GM21737 (cell line): ENCODE results near the gene CD69.
"Not testable (repeated sequence)": the region's sequence is repeated elsewhere in the genome, so short reads cannot be mapped to it uniquely, and the experiment has no call there.

Experiments used
- ATAC-seq: cut with Tn5 transposase; IDR thresholded peaks from one replicate; pipeline ENCODE4 v1.9.1; 2021; ENCODE audit warnings: mild to moderate bottlenecking, moderate library complexity; ENCODE audit not compliant: unreplicated experiment

Gene CD69

DNA sequence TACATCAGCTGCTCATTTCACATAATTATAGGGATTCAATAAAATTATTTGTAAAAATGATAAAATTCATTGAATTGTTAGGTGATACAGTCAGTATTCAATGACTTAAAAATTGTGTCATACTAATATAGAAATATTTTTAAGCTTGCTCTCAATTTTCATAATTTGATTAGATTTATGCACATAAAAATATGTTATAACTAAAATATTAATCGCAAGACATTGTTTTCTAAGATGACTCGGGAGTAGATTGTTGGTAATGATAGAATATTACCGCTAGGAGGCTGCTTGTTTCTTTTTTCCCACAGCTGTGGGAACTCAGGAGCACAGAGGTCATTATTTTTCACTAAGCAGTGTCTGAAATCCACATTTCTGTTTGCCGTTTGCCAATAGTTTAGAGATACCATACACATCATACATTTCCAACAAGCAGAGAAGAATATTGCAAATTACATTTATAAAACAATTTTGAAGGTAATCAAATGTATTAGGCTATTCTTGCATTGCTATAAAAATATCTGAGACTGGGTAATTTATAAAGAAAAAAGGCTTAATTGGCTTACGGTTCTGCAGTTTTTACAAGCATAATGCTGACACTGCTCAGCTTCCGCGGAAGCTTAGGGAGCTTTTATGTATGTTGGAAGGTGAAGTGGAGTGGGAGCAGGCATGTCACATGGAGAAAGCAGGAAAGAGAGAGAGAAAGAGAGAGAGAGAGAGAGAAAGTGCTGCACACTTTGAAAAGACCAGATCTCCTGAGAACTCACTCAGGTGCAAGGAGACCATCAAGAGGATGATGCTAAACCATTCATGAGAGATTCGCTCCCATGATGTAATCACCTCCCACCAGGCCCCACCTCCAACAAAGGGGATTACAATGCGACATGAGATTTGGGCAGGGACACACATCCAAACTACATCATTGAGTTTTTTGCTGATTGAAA, 9.2 kb downstream of the CD69 start:
- ATAC-seq: no peak

DNA sequence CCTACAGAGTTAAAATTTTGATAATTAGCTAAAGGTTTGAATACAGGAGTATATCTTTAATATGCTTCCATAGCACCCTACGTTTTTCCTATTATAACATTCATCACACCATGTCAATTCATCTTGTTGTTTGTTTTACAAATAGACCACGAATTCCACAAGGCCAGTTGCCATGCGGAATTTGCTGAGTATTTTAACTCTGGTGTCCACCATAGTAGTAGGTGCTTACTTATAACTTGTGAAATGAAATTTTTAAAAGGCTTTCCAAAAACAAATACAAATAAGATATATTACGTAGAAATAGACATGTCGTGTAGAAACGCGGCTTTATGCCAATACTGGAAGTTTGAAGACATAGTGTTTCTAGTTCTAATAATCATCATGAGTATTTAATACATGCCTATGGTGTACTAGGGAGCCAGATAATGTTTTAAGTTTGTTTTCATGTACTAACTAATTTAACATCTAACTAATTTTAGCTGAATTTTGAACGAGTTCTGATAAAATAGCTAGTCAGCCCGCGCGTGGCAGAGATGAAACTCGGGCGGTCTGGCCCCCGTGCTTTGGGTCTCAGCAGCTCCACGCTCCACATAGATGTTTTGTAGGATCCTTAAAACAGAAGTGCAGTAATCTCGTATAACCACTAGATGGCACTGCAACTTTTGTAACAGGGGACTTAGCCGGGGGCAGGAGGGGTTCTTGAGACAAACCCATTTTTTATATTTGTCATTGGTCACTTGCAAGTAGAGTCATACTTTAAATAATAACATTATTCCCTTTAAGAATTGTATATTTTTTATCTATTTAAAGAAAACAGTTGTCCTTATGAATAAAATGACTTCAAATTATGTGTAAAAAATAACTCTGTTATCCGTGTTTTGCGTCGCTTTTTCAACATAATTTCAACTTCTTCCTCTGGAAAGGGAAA, 10.2 kb downstream of the CD69 start:
- no peak for ATAC-seq

- ATAC-seq: no peak
Measured at GRCh38 chr12:9749640-9750039, 11.1 kb downstream of the CD69 start.

- no peak for ATAC-seq
Measured at GRCh38 chr12:9745199-9745598, 15.5 kb downstream of the CD69 start.

DNA sequence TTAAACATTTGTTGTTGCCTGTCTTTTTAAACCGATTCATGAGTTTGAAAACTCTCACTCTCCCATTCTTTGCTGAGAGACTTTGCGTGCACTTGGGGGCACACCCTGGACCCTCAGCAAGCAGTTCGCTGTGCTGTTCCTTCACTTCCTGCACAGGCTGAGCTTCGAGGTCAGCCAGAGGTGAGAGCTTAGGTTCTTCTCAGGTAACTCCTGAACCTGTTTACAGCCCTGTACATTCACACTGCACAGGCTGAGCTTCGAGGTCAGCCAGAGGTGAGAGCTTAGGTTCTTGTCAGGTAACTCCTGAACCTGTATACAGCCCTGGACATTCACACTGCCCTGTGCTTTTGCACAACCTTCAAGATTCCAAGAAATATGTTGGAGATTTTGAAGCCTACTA, 18.0 kb downstream of the CD69 start:
- no peak for ATAC-seq

DNA sequence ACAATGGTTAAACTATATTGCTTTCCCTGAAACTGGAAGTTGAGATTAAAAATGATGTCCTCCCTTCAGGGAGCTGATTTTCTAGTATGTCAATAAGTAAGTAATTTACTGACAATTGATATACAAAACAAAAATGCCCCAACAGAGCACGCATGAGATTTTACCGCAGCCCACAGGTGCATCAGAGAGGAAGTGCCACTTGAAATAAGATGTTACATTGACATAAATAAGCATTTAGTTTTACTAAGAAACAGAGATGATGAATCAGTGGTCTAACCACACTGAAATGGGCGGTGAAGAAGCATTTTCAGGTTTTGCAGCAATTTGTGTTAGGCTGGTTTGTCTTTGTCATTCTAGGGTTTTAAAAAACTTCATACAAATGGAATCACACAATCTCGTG, 19.0 kb downstream of the CD69 start:
- ATAC-seq: peak; percentile 59

DNA sequence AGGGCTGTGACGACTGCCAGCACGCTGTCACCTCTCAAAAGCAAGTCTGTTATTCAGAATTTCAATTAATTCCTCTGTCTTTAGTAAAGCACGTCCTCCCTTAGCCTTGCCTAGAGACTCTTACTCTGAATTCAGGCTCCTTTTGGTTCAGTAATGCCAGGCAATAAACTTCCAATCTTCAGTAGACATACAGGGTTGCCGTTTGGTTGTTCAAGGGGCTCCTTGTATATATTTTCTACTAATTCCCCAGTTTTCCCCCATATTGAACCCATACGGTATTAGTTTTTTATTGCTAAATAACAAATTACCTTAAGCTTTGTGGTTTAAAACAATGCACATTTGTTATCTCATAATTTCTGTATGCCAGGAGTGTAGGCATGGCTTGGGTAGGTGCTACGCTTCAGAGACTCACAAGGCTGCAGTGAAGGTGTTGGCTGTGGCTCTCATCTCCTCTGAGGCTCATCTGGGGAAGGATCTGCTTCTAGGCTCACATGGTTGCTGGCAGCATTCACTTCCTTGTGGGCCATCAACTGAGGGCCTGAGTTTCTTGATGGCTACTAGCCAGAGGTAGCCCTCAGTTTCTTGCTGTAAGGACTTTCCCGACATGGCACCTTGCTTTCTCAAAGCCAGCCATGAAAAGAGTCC, 20.5 kb downstream of the CD69 start:
- no peak for ATAC-seq

GRCh38 chr12:9739404-9740105, 21.1 kb downstream of the CD69 start:
- ATAC-seq: not testable (repeated sequence)

- not testable (repeated sequence) for ATAC-seq
Measured at GRCh38 chr12:9738905-9739304, 21.8 kb downstream of the CD69 start.

GRCh38 chr12:9736936-9737705, 23.6 kb downstream of the CD69 start:
- no peak for ATAC-seq

DNA sequence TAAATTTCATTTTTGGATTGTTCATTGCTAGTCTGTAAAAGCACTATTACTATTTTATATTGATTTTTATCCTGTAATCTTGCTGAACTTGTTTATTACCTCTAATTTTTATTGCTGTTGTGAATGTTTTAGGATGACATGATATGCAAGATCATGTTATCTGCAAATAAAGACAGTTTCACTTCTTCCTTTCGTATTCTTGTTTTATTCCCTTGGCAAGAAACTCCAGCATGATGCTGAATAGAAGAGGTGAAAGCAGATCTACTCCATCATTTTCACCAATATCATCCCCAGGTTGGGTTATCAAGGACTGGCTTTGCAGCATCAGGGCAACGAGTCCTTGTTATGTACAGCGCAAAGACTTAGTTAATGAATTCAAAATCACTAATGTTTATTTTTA, 25.1 kb downstream of the CD69 start:
- no peak for ATAC-seq

DNA sequence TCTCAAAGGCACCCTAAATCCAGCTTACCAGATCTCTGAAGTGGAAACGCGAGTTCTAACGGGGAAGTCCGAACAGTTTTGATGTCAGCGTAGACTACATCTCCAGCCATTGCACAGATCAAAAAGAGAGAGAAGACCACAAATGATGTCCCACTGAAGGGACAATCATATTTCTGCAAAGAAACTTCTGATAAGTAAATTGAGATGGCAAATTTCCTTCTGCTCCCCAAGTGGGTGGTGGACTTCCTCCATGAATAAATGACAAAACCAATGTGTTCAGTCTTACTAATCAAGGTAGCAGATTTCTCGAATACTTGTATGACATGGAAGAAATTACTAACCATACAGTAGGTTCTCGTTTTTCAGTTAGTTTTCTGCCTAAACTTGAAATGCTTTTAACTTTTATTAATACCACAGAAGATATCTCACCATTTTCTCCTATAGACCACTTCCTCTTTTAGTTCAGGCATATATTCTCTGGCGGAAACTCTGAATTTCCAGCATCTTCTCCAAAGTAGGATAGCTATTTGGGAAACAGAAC, 27.7 kb downstream of the CD69 start, which contains the start of gene CLECL1:
Gene CLECL1 (minus strand): TSS at position 177 of the 541 bp plus-strand sequence.
- no peak for ATAC-seq

DNA sequence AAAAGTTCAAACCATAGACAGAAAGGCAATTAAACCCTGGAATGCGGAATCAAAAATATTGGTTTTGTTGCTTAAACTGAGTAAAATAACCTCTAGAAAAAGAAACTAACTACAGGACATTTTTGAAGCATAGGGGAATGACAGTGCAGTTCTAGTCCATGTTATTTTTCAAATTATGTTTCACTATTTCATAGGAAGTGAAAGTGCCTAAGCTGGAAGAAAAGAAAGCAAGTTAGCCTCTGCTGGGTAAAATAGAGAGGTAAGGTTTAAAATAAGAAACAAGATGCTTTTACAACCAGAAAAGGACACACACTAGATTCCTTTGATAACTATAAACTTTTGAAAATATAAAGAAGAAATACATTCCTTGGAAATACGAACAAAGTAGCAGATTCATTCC, 28.9 kb downstream of the CD69 start:
- ATAC-seq: peak; percentile 39

GRCh38 chr12:9731393-9731792, 29.3 kb downstream of the CD69 start:
- no peak for ATAC-seq

DNA sequence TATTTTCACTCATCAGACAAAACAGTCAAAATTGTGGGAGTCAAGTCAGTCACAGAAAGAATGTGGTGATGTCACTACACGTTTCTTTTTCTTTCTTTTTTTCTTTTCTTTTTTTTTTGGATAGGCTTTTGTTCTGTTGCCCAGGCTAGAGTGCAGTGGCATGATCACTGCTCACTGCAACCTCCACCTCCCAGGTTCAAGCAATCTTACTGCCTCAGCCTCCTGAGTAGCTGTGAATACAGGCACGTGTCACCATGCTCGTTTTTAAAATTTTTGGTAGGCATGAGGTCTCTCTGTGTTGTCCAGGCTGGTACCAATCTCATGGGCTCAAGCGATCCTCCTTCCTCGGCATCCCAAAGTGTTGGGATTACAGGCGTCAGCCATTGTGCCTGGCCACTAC, 30.1 kb downstream of the CD69 start:
- no peak for ATAC-seq

GRCh38 chr12:9730011-9730410, 30.7 kb downstream of the CD69 start:
- ATAC-seq: no peak

DNA sequence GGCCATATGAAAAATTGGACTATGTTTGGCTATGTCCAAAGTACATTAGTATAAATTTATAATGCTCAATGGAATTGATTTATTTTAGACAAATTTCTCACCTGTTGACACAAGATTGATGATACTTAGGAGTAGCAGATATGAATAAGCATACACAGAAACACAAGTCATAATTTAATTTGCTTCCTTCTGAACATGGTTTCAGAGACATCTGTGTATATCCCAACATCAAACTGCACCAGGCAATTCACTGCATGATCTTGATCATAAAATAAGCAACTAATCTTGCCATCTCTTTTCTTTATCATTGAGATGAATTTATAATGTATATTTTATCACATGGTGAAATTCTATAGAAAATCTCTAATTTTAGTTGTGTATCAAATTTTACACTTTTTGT, 31.6 kb downstream of the CD69 start:
- ATAC-seq: no peak

DNA sequence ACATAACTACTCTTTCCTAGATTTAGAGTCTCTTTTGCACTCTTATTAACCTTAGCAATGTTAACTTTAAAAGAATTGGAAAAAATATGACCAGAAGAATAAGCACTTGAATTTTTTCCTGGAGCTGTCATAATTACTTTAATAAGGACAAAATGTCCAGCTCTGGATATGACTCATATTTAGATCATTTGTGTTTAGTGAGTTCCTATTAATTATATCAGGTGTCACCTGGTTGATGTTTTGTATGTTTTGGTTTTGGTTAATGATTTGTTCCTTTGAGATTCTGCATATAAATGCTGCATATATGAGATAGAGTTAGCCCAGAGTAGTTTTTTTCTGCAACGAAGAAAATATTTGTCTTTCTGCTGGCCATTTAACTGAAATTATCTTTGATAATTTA, 32.9 kb downstream of the CD69 start:
- ATAC-seq: no peak

DNA sequence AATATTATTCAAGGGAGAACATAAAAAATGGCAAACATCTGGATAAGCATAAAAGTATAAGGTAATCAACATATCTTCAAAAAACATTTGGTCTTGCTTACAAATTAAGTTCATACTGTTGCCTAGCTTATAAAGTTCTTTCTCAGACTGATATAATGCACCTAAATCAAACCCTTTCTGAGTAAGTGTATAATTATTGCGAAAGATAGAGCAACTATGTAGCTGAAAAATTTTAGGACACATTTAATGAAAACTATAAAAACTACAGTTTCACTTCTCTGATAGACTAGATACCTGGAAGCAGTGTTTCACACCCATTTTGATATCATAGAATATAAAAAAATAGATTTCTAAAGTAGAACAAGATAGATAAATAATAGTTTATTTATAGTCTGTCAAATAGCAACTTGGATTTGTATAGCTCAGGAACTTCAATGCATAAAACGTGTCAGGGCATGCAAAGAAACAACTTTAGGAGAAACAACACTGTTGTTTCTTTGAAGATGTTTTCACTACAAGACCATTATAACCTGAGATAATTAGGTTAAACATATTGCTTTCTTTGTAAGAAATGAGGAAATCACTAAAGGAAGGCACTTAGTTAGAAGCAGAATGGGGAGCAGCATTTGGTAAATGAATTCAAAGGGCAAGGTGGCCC, 35.4 kb downstream of the CD69 start:
- ATAC-seq: no peak
